Hematopoietic multipotent progenitor cell treated with erythropoietin and hydrocortisone succinate and interleukin-3 and kit ligand, for 15 days (in vitro differentiated cells): Measurements from ENCODE around the gene TMEM190.

Experiments used
- DNase-seq: peaks from one replicate; pipeline ENCODE4 v3.0.0-alpha.2; 2015; ENCODE audit warnings: low spot score

TMEM190 gene

GRCh38 chr19:55423225-55424005 is 46.8 kb downstream of the TMEM190 start:
- DNase-seq: no peak

- DNase-seq: no peak
These were observed 47.9 kb downstream of the TMEM190 start for GRCh38 chr19:55424518-55424917.

GRCh38 chr19:55426042-55426441 is 49.4 kb downstream of the TMEM190 start:
- DNase-seq: no peak
